Neuronal stem cell (in vitro differentiated cells): Measurements from ENCODE around the gene IQCF6.

Experiments
- DNase-seq: peaks from one replicate; pipeline ENCODE4 v3.0.0-alpha.2; 2013; ENCODE audit warnings: low spot score
- H2AFZ ChIP-seq: one replicate; pipeline ENCODE4 v1.6.1; 2013; ENCODE audit warnings: mild to moderate bottlenecking, low read length, inconsistent platforms
- H2AK5ac ChIP-seq: 2 replicates; pipeline ENCODE4 v1.6.1; 2013; ENCODE audit warnings: low read depth, mild to moderate bottlenecking, inconsistent platforms, low read length, moderate library complexity, mixed read lengths
- H2BK120ac ChIP-seq: 2 replicates; pipeline ENCODE4 v1.6.1; 2013; ENCODE audit warnings: low read depth, mild to moderate bottlenecking, inconsistent platforms, low read length, moderate library complexity, mixed read lengths
- H2BK12ac ChIP-seq: one replicate; pipeline ENCODE4 v1.6.1; 2013; ENCODE audit warnings: low read length, inconsistent platforms
- H2BK15ac ChIP-seq: 2 replicates; pipeline ENCODE4 v1.6.1; 2013; ENCODE audit warnings: mild to moderate bottlenecking, low read length, inconsistent platforms, mixed read lengths
- H2BK5ac ChIP-seq: one replicate; pipeline ENCODE4 v1.6.1; 2013; ENCODE audit warnings: inconsistent platforms, mild to moderate bottlenecking, low read length, moderate library complexity
- H3K14ac ChIP-seq: one replicate; pipeline ENCODE4 v1.6.1; 2013; ENCODE audit warnings: low read length, inconsistent platforms
- H3K18ac ChIP-seq: 2 replicates; pipeline ENCODE4 v1.6.1; 2013; ENCODE audit warnings: low read length, inconsistent platforms
- H3K23ac ChIP-seq: 2 replicates; pipeline ENCODE4 v1.6.1; 2013; ENCODE audit warnings: low read depth, mild to moderate bottlenecking, mixed read lengths, low read length, inconsistent platforms; ENCODE audit not compliant: poor library complexity
- H3K27ac ChIP-seq: replicated peaks from 3 replicates; pipeline ENCODE4 v1.5.1; 2013; ENCODE audit warnings: low read length, inconsistent platforms
- H3K27me3 ChIP-seq, 3 experiments: 2 replicates each; pipeline ENCODE4 v1.6.1; 2013; ENCODE audit warnings: low read length in 3 of 3, mild to moderate bottlenecking in 2 of 3, inconsistent platforms in 1 of 3, low read depth in 1 of 3, mixed read lengths in 1 of 3, moderate library complexity in 1 of 3; ENCODE audit not compliant: control insufficient read depth in 3 of 3, insufficient read depth in 3 of 3
- H3K36me3 ChIP-seq, 2 donors: replicated peaks in 1 of 2; 2 replicates each; pipeline ENCODE4 v1.6.1; 2013; ENCODE audit warnings: low read length in 2 of 2; ENCODE audit not compliant: control insufficient read depth in 2 of 2, insufficient read depth in 2 of 2
- H3K4ac ChIP-seq: 2 replicates; pipeline ENCODE4 v1.6.1; 2013; ENCODE audit warnings: inconsistent platforms, mild to moderate bottlenecking, low read length, moderate library complexity
- H3K4me1 ChIP-seq, 2 donors: 1 replicate in 1 of 2; 2 replicates in 1 of 2; pipeline ENCODE4 v1.6.1; 2013; ENCODE audit warnings: low read length in 2 of 2, low read depth in 1 of 2; ENCODE audit not compliant: control insufficient read depth in 2 of 2, insufficient read depth in 1 of 2
- H3K4me2 ChIP-seq: one replicate; pipeline ENCODE4 v1.6.1; 2013; ENCODE audit warnings: mild to moderate bottlenecking, low read length, inconsistent platforms; ENCODE audit not compliant: insufficient read depth, poor library complexity, severe bottlenecking
- H3K4me3 ChIP-seq, 2 donors: 2 replicates each; pipeline ENCODE4 v1.5.1; 2013; ENCODE audit warnings: low read length in 2 of 2, mild to moderate bottlenecking in 2 of 2, inconsistent platforms in 1 of 2, moderate library complexity in 1 of 2
- H3K79me1 ChIP-seq: one replicate; pipeline ENCODE4 v1.6.1; 2013; ENCODE audit warnings: low read depth, mild to moderate bottlenecking, inconsistent platforms, low read length, moderate library complexity
- H3K9ac ChIP-seq: one replicate; pipeline ENCODE4 v1.6.1; 2013; ENCODE audit warnings: mild to moderate bottlenecking, low read depth, low read length, inconsistent platforms; ENCODE audit not compliant: poor library complexity
- H3K9me3 ChIP-seq, 2 donors: replicated peaks in 1 of 2; 2 replicates each; pipeline versions ENCODE3 to v1.6.1; 2013; ENCODE audit warnings: low read length in 2 of 2, mild to moderate bottlenecking in 2 of 2, inconsistent platforms in 1 of 2, low read depth in 1 of 2, mixed read lengths in 1 of 2, moderate library complexity in 1 of 2; ENCODE audit not compliant: control insufficient read depth in 2 of 2, insufficient read depth in 1 of 2
- H4K8ac ChIP-seq: one replicate; pipeline ENCODE4 v1.6.1; 2013; ENCODE audit warnings: low read depth, mild to moderate bottlenecking, inconsistent platforms, low read length, moderate library complexity
- H4K91ac ChIP-seq: one replicate; pipeline ENCODE4 v1.6.1; 2013; ENCODE audit warnings: low read length, low read depth, mild to moderate bottlenecking, inconsistent platforms; ENCODE audit not compliant: poor library complexity
- WGBS, 2 donors: extraction: QIAGEN DNeasy Blood & Tissue Kit; methylation state at CpG; one replicate each; pipeline ENCODE4 v1.1.7; 2013; ENCODE audit warnings: missing lambda C conversion rate in 2 of 2, mixed read lengths in 1 of 2; ENCODE audit not compliant: insufficient read length in 2 of 2, insufficient replicate concordance in 1 of 2; ENCODE audit errors: extremely low coverage in 2 of 2; 5-methylcytosine and 5-hydroxymethylcytosine counted together

The IQCF6 gene

DNA sequence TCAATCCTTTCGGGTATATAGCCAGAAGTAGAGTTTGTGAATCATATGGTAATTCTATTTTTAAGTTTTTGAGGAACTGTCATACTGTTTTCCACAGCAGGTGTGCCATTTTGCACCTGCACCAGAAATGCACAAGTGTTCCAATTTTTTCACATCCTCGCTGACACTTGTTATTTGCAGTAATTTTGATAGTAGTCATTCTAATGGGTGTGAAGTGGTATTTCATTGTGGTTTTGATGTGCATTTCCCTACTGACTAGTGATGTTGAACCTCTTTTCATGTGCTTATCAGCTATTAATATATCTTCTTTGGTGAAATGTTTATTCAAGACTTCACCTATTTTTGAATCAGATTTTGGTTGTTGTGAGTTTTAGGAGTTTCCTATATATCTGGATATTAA, 43.1 kb downstream of the IQCF6 start:
- H3K9me3 ChIP-seq, result no peaks in the 10 kb centered on the region
- no peak overlapping the region for H4K91ac ChIP-seq
- no peak overlapping the region for H2BK5ac ChIP-seq
- WGBS, 2 donors, result no CpG with 5 or more reads among the region's 2 CpGs
- H3K36me3 ChIP-seq, result no peaks in the 10 kb centered on the region
- no peak overlapping the region for H2AK5ac ChIP-seq
- H2AFZ ChIP-seq, result no peak overlapping the region
- H3K79me1 ChIP-seq, result no peaks in the 10 kb centered on the region
- no peak overlapping the region for H3K23ac ChIP-seq
- H3K4me2 ChIP-seq, result no peak overlapping the region
- no peak overlapping the region for H3K9ac ChIP-seq
- peaks cover 0 to 4% of the 10 kb centered on the region in 2 donors for H3K4me1 ChIP-seq
- H2BK15ac ChIP-seq, result no peak overlapping the region
- H2BK12ac ChIP-seq, result no peak overlapping the region
- H3K4ac ChIP-seq, result no peak overlapping the region
- no peak overlapping the region for H3K14ac ChIP-seq
- H3K27ac ChIP-seq, result no peak overlapping the region
- no peak for DNase-seq
- no peak overlapping the region for H4K8ac ChIP-seq
- H3K27me3 ChIP-seq, result peaks cover 0 to 26% (median 0%) of the 10 kb centered on the region in 3 experiments
- no peak overlapping the region for H3K4me3 ChIP-seq
- H2BK120ac ChIP-seq, result no peak overlapping the region
- H3K18ac ChIP-seq, result no peak overlapping the region

DNA sequence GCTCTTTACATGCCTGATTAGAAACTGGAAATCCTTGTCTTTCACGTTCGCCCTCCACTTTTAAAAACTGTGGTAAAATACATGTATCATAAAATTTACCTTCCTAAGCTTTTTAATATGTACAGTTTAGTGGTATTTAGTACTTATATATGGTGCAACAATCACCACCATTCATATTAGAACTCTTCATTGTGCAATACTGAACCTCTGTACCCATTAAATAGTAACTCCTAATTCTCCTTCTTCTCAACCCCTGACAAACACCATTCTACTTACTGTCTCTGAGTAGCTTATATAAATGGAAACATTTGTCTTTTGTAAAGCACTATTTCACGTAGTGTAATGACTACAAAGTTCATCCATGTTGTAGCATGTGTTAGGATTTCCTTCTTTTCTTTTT, 44.0 kb downstream of the IQCF6 start:
- Histone ChIP-seq H2AK5ac (no peak overlapping the region), H3K79me1 (no peaks in the 10 kb centered on the region), H2BK5ac (no peak overlapping the region), H3K14ac (no peak overlapping the region), H3K4ac (no peak overlapping the region), H3K9ac (no peak overlapping the region), H3K4me1 (peaks cover 0 to 4% of the 10 kb centered on the region in 2 donors), H3K27me3 (peaks cover 0 to 20% (median 0%) of the 10 kb centered on the region in 3 experiments), H3K27ac (no peak overlapping the region), H2AFZ (no peak overlapping the region), H3K23ac (no peak overlapping the region), H2BK15ac (no peak overlapping the region), H3K18ac (no peak overlapping the region), H4K8ac (no peak overlapping the region), H3K4me3 (no peak overlapping the region), H3K9me3 (no peaks in the 10 kb centered on the region), H4K91ac (no peak overlapping the region), H2BK120ac (no peak overlapping the region), H2BK12ac (no peak overlapping the region), H3K4me2 (no peak overlapping the region), H3K36me3 (no peaks in the 10 kb centered on the region)
- whole genome bisulfite sequencing, 2 donors, result no CpG with 5 or more reads among the region's 3 CpGs
- no peak for DNase-seq

- Histone ChIP-seq H3K27ac (no peak overlapping the region), H3K4me1 (peaks cover 0 to 4% of the 10 kb centered on the region in 2 donors), H2BK5ac (no peak overlapping the region), H4K91ac (no peak overlapping the region), H3K4me2 (no peak overlapping the region), H3K36me3 (no peaks in the 10 kb centered on the region), H3K14ac (no peak overlapping the region), H2AK5ac (no peak overlapping the region), H3K9me3 (no peaks in the 10 kb centered on the region), H3K23ac (no peak overlapping the region), H3K18ac (no peak overlapping the region), H3K4ac (no peak overlapping the region), H2BK12ac (no peak overlapping the region), H4K8ac (no peak overlapping the region), H3K27me3 (peaks cover 0 to 16% (median 0%) of the 10 kb centered on the region in 3 experiments), H3K79me1 (no peaks in the 10 kb centered on the region), H2AFZ (peak overlapping the region; percentile 21), H2BK15ac (no peak overlapping the region), H3K9ac (no peak overlapping the region), H3K4me3 (no peak overlapping the region), H2BK120ac (no peak overlapping the region)
- WGBS, 2 donors, result no CpG with 5 or more reads among the region's 3 CpGs
- no peak for DNase-seq
Measured at GRCh38 chr3:51734572-51734907, 44.5 kb downstream of the IQCF6 start.

- H4K91ac ChIP-seq, result no peak overlapping the region
- H4K8ac ChIP-seq, result no peak overlapping the region
- no peak overlapping the region for H3K4me3 ChIP-seq
- no peak overlapping the region for H2BK15ac ChIP-seq
- no peak overlapping the region for H2BK12ac ChIP-seq
- H3K9ac ChIP-seq, result no peak overlapping the region
- H2AK5ac ChIP-seq, result no peak overlapping the region
- H3K4ac ChIP-seq, result no peak overlapping the region
- no peak overlapping the region for H3K23ac ChIP-seq
- DNase-seq, result no peak
- H3K4me2 ChIP-seq, result no peak overlapping the region
- peaks cover 0 to 4% of the 10 kb centered on the region in 2 donors for H3K4me1 ChIP-seq
- no peaks in the 10 kb centered on the region for H3K36me3 ChIP-seq
- no peaks in the 10 kb centered on the region for H3K9me3 ChIP-seq
- WGBS, 2 donors, result no CpG with 5 or more reads among the region's 4 CpGs
- H3K14ac ChIP-seq, result no peak overlapping the region
- H3K27ac ChIP-seq, result no peak overlapping the region
- H2BK5ac ChIP-seq, result no peak overlapping the region
- H2AFZ ChIP-seq, result no peak overlapping the region
- no peaks in the 10 kb centered on the region for H3K79me1 ChIP-seq
- H3K27me3 ChIP-seq, result peaks cover 0 to 11% (median 0%) of the 10 kb centered on the region in 3 experiments
- no peak overlapping the region for H3K18ac ChIP-seq
- no peak overlapping the region for H2BK120ac ChIP-seq
Measured at GRCh38 chr3:51733859-51734571, 45.0 kb downstream of the IQCF6 start.
